Fibroblast of upper back skin (primary cell): Measurements from ENCODE around the gene MSLN.
"Not testable (repeated sequence)": the region's sequence is repeated elsewhere in the genome, so short reads cannot be mapped to it uniquely, and the experiment has no call there.

Experiments used
- DNase-seq: peaks from one replicate; pipeline ENCODE4 v3.0.0-alpha.2; 2013

MSLN gene

DNA sequence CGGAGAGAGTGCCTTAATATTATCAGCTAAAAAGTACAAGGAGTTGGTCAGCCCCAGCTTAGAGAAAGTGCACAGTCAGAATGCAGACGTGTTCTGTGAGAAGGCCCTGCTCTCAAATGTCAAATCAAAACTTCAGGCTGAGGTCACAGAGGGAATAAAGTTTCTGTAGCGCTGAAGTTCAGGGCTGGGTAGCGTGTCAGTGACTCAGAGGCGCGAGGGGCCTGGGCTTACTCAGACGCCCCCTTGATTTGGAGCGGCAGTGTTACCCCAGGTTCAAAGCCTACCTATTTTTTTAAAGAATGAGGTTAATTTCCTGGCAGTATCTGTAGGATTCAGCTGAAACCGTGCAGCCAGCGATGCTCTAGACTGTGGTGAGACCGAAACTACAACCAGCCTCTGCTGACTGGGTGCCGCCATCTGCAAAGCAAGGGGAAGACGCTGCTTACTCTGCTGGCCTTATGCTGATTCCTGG, 24.5 kb upstream of the MSLN start:
- DNase-seq, result no peak

DNA sequence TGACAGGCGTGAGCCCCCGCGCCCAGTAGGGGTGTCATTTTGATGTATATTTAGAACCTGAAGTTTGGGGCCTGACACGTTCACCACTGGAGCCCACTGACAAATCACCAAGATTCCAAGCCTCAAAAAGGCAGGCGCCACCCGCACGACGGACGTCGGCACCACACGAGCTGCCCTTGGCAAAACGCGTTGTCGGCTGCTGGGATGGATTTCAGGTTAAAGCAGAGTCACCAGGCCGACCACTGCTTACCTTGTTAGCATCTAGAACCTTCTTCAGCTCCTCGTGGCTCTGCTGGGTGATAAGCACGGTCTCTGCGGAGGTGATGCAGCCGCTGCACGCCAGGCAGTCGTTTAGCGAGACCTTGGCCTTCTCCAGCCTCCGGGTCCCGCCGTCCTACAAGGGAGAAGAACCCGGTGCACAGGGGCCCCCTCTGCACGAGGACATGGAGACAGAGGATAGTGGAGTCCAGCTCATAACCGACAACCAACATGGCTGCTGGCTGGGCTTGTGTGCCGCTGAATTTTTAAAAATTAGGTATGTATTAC, 23.5 kb upstream of the MSLN start:
- no peak for DNase-seq

DNA sequence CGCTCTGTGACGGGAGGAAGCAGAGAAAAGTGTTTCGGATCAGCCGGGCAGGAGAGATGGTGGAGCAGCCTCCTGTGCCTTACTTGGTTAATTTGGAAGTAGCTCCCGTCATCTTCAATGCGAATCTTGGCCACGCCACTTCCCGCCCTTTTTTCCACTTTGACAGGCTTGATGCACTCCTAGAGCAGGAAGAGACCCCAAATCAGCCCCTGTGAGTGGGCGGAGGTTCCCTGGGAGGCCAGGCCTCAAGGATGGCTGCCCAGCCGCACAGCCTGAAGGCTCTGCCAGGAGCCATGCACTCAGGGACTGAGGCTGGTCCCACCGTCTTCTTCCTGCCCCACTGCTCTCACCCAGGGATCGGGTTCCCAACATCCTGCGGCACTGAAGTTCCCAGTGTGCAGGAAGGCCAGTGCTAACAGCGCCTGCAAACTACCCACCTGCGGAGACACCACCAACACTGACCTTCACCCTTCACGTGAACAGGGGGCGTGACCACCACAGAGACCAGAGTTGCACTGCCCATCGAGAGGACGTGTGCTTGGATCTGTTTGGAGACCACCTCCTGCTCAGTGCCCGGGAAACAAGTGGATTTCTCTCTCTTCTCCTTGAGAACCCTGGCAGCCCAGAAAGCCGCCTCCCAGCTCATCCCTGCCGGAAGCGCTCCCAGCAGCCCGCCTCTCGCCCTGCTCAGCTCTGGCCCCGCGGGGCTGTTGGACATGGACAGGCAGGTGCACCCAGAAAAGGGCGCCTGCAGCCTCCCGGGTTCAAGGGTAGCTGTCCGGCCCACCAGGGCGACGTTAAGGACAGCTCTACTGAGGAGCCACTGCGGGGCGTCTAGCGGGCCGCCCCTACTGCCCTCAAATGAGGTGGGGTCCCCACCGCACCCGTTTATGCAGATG, 20.7 kb upstream of the MSLN start:
- no peak for DNase-seq

DNA sequence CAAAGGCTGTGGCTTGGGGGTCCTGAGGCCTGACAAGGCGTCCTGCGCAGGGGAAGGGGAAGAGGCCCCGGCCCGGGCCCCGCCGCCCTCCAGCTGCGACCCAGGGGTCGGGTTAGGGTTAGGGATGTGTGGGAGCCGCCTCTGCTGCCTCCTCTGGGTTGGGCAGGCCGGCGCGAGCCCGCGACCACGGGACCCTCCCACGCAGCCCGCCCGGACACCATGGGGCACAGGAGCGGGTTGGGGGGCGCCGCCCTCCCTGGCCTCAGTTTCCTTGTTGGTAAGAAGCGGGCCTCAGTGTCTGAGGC, 20.1 kb upstream of the MSLN start:
- no peak for DNase-seq

DNA sequence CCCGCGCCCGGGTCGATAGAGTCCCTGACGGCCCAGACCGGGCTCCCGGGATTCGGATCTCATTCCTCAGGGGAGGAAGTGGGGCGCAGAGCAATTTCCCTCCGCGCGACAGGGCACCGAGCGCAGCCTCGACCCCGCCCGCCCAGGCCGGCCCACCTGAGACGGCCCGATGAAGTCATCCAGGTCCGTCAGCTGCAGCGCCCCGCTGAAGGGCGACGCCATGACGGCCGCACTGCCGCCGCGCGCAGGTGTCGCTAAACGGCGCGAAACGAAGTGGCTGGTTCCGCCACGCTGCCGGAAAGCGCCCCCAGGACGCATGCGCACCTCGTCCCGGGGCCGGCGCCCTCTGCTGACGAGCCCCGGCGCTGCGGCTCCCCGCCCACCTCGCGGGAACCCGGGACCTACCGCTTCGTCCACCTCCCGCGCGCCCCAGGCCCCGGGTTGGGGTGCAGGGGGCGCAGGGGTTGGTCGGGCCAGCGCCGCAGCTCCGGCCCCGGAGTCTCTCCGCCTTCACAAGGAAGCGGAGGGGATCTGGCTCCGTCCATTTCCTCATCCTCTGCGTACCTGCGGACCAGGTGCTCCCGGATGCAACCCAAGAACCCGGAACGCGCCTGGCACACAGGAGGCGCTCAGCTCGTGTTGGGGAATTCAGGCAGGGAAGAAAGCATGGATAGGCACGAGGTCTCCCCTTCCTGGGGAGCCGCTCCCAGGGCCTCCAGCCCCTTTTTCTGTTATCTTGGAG, 19.6 kb upstream of the MSLN start, which contains the start of gene CIAO3:
Gene CIAO3, minus strand, starts transcription at position 234 of the 742 bp plus-strand sequence. Its CDS starts 12 bp downstream, at position 222.
- DNase-seq, result peak; percentile 86

DNA sequence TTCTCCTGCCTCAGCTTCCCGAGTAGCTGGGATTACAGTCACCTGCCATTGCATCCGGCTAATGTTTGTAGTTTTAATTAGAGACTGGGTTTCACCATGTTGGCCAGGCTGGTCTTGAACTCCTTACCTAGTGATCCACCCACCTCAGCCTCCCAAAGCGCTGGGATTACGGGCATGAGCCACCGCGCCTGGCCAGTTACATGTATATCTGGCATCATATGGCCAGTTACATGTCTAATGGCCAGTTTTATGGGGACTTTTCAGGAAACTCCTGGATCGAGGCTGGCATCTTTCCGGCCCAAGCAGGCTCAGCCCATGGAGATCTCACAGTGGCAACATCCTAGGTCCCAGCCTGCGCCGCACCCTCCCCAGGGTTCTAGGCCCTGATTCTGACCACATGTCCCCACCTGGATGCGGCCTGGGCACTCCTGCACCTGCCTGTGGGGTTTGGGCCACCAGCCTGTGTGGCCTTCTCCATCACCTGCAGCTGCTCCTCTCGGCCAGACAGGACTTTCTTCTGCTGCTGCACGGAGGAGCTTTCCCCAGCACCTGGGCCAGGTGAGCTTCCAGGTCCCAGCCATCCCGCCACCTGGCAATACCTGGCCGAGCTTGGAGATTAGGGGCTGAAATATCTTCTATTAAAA, 18.4 kb upstream of the MSLN start:
- no peak for DNase-seq

DNA sequence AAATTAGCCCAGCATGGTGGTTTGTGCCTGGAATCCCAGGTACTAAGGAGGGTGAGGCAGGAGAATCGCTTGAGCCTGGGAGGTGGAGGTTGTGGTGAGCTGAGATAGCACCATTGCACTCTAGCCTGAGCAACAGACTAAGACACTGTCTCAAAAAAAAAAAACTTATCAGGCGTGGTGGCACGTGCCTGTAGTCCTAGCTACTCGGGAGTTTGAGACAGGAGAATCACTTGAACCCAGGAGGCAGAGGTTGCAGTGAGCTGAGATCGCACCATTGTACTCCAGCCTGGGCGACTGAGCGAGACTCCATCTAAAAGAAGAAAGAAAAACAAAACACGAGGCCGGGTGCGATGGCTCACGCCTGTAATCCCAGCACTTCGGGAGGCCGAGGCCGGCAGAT, 17.6 kb upstream of the MSLN start:
- DNase-seq, result not testable (repeated sequence)

DNA sequence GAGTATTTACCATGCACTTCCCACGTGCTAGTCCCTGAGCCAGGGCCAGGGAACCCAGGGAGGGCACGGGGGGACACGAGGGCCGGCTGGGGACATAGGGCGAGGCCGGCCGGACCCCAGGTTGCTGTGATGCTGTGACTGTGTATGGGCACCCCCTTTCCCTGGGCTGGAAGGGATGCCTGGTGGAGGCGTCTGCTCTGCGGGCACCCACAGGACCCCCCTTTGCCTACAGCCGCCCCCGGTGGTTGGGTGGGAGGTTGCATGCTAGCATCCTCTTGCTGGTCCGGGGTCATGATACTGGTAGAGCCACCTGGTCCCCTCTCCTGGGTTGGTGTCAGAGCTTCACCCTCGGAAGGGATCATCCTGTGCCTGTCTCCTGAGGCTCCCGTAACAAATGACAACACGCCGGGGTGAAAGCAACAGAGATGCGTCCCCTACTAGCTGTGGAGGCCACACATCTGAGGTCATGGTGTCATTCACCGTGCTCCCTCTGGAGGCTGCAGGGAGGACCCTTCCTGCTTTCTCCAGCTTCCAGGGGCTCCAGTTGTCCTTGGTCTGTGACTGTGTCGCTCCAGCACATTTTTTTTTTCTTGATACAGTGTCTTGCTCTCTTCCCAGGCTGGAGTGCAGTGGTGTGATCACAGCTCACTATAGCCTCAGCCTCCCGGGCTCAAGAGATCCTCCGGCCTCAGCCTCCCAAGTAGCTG, 16.6 kb upstream of the MSLN start:
- no peak for DNase-seq

DNA sequence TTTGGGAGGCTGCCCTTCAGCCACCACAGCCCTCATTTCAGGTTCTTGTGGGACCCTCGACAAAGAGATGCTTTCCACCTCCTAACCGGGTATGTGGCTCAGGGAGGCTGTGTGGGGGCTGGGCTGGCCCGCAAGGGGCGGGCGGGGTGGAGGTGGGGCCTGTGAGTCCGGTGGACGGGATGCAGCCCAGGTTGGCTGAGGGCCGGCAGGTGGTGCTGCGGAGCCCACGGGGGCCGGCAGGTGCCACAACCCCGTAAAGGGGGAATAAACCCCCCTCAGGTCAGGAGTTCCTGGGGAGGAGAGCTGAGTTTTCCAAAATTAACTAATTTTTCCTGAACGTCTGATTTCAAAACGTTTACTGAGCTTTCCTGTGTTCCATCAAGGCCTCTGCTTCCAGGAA, 14.8 kb upstream of the MSLN start:
- no peak for DNase-seq

DNA sequence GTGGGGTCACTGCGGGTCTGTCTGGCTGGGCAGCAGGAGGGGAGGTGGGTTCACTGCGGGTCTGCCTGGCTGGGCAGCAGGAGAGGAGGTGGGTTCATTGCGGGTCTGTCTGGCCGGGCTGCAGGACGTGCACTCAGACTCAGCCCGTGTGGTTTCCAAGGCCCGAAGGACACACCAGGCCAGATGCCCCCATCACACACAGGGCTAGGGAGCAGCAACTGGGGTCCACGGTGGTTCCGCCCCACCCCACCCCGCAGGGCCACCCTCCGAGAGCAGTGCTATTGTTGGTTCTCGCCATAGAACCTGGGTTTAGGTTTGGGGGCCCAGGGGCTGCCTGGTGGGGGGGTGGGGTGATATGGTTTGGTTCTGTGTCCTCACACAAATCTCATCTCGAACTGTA, 13.9 kb upstream of the MSLN start:
- DNase-seq, result no peak

DNA sequence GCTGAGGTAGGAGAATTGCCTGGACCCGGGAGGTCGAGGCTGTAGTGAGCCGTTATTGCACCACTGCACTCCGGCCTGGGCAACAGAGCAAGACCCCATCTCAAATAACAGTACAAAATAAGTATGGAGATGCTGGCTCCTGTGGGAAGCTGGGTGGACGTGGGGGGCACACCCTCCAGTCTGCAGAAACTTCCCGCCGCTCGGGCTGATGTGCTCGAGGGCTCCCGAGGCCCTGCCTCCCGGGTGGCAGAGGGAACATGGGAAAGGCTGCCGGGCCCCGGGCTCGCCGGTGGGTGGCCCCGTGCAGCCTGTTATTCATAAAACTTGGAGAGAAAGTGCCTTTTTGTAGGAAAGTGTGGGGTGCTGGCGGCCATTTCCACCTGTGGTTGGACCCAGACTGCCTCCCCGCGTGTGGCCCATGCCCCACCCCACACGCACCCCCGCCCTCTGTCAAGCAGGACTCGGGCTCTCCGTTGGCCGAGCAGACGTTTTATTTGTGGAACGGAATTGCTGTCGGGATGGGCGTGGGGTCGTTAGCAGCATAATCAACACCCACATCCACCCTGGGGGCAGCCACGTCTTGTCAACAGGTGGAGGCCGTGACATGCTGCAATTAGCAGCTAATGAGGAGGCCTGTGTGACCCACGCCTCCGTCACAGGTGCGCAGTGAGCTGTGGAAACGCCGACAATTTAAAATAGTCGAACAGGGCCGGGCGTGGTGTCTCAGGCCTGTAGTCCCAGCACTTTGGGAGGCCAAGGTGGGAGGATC, 12.4 kb upstream of the MSLN start:
- DNase-seq, result no peak

DNA sequence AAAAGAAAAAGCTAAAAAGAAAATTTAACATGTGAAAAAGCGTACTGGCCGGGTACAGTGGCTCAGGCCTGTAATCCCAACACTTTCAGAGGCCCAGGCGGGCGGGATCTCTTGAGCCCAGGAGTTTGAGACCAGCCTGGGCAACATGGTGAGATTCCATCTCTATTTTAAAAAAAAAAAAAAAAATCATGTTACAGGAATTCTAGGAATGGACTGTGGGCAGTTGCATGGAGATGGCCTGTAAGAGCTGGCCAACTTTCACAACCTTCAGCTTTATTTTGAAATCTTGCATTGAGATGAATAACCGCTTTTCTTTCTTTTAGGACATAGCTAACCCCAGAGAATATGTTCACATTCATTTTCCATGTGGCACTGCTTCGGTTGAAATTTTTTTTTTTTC, 11.5 kb upstream of the MSLN start:
- DNase-seq, result peak; percentile 80

DNA sequence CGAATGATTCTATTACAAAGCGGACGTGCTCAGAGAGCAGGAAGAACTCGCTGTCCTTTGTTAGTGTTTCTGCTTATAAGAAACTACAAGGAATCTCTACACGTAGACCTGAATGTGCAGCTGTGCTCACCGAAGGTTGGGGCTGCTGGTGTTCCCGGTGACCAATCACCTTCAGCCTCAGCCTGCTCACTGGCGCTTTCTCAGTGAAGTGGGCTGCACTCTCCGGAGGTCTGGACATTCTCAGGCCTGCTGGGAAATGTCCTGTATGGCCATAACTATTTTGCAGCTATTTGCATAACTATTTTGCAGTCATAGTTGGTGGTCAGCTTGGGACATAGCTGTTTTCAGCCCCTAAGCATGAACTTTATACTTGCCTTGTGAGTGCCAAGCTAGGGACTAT, 10.0 kb upstream of the MSLN start:
- DNase-seq, result no peak

DNA sequence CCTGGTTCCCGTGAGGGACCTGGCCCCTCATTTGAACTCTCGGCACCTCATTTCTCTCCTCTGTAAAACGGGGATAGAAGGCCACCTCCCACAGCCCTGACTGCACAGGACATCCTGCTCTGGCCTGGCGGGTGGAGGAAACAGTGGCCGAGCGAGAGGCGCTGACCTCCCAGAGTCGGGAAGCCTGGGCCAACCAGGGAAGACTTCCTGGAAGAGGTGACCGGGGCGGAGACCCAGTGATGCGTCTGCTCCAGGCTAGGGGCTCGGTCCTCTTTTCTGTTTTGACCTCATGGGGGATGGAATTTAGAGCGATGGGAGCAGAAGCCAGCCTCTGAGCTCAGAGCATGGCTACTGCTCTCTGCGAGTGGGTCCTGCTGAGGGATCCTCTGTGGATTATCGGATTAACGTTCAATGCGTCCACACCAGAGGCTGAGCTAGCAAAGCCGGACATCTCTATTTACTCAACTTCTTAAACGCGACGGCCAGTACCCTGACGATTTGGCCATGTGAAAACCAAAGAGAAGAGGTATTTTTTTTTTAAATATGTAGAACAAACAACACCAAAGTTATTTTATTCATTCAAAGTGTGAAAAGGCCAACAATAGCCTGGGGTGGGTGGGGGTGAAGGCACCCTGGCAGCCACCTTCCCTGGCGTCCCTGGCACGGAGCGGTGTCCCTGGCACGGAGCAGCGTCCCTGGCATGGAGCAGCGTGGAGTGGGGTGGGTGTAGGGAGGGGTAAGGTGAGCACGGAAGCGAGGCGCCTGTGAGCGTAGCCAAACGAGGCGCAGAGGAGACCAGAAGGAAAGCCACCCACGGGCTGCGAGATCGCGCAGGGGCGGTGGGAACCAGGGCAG, 9.2 kb upstream of the MSLN start:
- no peak for DNase-seq

DNA sequence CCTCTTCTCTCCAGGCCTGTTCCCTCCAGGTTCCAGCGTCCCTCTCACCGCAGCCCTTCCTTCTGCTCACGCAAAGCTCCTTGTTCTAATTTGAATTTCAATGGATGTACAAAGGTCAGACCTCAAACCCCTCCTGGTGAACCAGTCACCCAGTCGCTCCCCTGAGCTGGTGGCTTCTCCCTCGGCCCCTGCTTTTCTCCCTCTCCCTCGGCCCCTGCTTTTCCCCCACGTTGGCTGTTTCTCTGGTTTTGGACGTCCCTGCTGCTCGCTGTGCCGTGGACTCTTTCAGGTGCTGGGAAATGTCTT, 8.6 kb upstream of the MSLN start:
- DNase-seq, result no peak

DNA sequence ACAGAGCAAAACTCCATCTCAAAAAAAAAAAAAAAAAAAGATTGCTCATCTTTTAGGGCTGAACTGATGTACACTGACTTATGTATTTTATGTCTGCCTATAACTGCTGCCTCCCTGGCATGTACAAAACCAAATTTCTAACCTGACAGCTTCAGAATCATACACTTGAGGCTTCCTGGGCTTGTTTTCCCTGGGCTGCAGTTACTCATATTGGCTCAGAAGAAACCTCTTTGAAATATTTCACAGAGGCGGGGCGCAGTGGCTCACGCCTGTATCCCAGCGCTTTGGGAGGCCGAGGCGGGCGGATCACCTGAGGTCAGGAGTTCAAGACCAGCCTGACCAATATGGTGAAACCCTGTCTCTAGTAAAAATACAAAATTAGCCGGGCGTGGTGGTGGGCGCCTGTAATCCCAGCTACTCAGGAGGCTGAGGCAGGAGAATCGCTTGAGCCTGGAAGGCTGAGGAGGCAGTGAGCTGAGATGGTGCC, 6.4 kb upstream of the MSLN start:
- DNase-seq, result not testable (repeated sequence)

DNA sequence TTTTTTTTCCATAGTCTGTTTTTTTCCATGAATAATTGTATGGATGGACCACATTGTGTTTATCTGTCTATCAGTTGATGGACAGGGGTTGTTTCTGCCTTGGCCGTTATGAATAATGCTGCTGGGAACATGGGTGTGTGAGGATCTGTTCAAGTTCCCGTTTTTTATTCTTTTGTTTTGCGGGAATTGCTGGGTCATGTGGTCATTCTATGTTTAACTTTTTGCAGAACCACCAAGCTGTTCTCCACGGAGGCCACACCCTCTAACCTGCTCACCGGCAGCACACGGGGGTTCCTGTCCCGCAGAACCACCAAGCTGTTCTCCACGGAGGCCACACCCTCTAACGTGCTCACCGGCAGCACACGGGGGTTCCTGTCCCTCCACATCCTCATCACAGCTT, 5.9 kb upstream of the MSLN start:
- DNase-seq, result no peak

DNA sequence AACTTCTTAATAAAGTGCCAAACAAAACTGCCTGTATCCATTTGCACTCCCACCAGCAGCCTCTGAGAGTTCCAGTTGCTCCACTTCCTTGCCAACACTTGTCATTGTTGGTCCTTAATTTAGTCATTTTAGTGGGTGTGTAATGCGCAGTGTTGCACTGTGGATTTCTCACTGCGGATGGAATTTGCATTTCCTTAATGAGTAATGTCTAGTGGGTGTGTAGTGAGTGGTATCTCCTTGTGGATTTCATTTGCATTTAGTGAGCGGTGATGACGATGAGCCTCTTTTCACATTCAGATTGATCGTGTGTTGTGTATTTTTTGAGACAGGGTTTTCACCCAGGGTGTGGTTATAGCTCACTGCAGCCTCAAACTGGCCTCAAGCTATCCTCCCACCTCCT, 4.1 kb upstream of the MSLN start:
- no peak for DNase-seq

DNA sequence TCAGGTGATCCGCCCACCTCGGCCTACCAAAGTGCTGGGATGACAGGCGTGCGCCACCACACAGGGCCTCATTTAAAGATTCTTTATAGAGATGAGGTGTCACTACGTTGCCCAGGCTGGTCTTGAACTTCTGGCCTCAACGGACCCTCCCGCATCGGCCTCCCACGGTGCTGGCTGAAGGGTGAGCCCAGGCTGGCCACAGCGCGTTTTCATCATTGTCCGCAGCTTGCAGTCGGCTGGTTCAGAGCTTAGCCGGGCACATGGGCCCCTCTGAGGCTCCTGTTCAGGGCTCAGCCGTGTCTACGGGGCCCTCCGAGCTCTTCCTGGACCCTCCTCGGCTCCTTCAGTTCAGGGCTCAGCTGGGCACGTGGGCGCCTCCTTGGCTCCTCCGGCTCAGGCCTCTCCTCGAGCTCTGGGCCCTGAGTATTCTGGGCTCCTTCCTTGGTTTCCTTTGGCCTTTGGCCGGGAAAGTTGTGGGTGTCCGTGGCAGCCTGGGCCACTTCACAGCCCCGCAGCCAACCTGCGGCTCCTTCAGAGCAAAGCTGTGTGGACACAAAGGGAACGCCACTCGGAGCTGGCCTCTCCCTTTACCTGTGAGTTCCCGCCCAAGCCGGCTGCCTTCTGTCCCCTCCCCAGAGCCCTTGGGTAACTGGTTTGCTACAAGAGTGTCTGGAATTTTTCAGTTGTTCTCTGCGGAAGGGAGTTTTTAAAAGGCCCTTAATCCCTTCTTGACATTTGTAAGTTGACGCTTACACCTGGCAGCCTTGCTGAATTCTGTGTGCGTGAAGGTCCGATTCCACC, 1.2 kb upstream of the MSLN start:
- DNase-seq, result no peak

DNA sequence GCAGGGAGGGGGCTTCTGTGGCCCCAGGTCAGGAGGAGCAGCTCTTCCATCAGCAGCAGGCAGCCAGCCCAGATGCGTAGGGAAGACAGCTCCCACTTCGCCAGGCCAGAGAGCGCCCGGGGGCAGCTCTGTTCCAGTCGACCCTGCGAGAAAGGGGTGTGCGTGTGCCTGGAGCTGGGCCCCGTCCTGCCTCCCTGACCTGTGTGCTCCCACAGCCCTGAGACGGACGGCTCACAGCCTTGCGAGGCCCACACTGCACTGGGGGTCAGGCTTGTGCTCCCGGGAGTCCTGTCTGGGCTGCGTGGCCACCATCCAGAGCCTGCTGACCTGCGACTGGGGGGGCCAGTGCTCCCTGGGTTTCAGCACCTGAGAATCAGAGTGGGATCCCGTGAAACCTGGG, 469 bp upstream of the MSLN start:
- DNase-seq, result no peak
